Smooth muscle cell of the coronary artery (primary cell): ENCODE results near the gene IL5RA. TPM values are rescaled to one million over a fixed set of nuclear protein-coding genes. Genes with fewer than 3 reads are reported as not detected.

ENCODE experiments used
- total RNA-seq: library from RNA; depleted of rRNA; stranded (reverse); fragments of >200 nt; gene quantifications from 2 replicates; pipeline ENCODE4 v1.2.3, GENCODE V29; 2014; ENCODE audit warnings: low replicate concordance

Gene IL5RA, protein sequence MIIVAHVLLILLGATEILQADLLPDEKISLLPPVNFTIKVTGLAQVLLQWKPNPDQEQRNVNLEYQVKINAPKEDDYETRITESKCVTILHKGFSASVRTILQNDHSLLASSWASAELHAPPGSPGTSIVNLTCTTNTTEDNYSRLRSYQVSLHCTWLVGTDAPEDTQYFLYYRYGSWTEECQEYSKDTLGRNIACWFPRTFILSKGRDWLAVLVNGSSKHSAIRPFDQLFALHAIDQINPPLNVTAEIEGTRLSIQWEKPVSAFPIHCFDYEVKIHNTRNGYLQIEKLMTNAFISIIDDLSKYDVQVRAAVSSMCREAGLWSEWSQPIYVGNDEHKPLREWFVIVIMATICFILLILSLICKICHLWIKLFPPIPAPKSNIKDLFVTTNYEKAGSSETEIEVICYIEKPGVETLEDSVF
- not detected in 2 replicates for total RNA-seq

DNA sequence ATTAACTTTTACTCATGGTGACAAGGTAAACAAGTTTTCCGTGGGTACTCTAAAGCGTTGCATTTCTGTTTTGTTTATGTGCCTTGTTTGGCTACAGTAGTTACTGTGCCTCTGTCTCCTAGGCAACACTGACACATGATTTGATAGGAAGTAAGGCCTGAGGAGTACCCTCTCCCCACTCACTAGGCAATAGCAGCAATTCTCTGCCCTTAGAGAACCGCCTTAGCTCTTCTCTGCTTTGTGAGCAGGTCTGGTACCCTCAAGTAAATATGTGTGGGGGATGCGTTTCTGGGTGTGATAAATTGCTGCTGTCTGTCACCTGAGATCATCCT, at the start of gene IL5RA:
Gene IL5RA, minus strand, starts transcription at position 76 of the 332 bp plus-strand sequence. CDS start 5,390 bp downstream, outside the sequence.

GRCh38 chr3:3126477-3127431, 16.6 kb upstream of the IL5RA start, which contains the start of gene TRNT1:
Gene TRNT1 (plus strand): TSS chr3:3126940. CDS start chr3:3129041, 2,101 bp downstream.

Other genes starting within 250 kb of the IL5RA start
- 8.8 and 24.3 TPM in 2 replicates for gene TRNT1, start 16.6 kb upstream of the IL5RA start, total RNA-seq
- 36.4 and 62.7 TPM in 2 replicates for gene CRBN, start 69.3 kb upstream of the IL5RA start, total RNA-seq